Left lobe of liver (tissue), 2 donors: Measurements from ENCODE around the gene EPSTI1. TPM values are rescaled to one million over a fixed set of nuclear protein-coding genes. Genes with fewer than 3 reads are reported as not detected.
"Not testable (repeated sequence)": the region's sequence is repeated elsewhere in the genome, so short reads cannot be mapped to it uniquely, and the experiment has no call there.

Source experiments
- ATAC-seq: fragments of 200-7000 bp; cut with Tn5 transposase; one replicate; pipeline ENCODE4 v1.9.1; 2020; ENCODE audit warnings: mild to moderate bottlenecking, moderate library complexity
- DNase-seq: peaks from one replicate; pipeline ENCODE4 v3.0.0-alpha.2; 2020; ENCODE audit warnings: low spot score
- total RNA-seq: library from RNA; stranded (reverse); gene quantifications from one replicate; pipeline ENCODE4 v1.2.1, GENCODE V29; 2021
- donor health status: DM: no; HTN: no; CAD: no; lungs with moderate emphysema.
- donor health status: DM: no; HTN: yes; CAD: no.

Gene EPSTI1
- total RNA-seq, 1 donor from 2014 or later: 2.1 TPM

DNA sequence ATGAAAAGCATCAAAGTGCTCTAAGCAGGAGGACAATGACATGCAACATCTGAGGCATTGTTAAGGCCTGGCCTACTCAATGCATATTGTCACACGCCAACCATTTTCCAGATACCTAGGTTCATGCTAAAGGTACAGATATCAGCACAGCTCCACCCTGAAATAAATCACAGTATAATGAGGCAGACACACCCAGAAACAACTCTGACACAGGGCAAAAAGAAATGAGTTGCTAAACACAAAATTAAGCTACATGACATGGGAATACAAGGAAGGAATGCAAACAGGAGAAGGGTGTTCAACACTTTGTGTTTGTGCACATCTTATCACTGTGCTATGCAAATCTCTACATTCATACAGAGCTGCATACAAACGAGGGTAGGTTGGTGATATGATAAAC, 86.5 kb downstream of the EPSTI1 start:
- ATAC-seq: no peak
- DNase-seq: no peak

DNA sequence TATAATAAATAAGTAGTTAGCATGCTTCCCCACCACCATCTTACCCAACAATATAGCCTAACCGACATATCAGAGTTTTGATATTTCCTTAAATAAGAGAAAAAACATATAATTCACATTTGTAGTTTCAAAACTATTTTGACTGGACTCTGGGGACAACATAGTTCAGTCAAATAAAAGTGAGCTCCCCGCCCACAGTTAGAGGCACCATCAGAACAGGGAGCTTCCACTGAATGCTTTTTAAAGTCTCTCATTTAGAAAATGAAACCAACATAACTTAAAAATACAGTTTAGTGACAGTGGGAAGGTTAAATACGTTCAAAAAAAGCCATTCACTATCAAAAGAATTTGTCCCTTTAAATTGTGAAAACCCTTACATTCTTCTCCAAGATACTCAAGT, 92.8 kb downstream of the EPSTI1 start:
- ATAC-seq: no peak
- DNase-seq: no peak

DNA sequence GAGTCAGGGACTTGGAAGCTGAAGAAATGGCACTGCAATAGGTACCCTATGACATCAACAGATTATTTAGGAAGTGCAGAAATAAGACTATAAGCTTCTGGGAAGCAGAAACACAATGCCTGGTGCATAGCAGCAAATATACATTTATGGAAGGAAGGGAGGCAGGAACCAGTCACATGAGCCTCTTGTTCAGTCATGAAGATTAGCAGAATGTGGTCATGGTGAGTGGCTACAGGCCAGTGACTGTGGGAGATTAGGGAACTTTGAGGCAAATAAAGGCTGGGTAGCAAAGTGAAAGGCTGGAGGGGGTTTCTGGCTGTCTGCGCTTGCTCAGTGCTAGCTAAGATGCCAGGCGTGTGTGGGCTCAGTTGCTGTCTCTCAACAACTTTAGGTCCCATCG, 96.3 kb downstream of the EPSTI1 start:
- DNase-seq (no peak), ATAC-seq (no peak)

DNA sequence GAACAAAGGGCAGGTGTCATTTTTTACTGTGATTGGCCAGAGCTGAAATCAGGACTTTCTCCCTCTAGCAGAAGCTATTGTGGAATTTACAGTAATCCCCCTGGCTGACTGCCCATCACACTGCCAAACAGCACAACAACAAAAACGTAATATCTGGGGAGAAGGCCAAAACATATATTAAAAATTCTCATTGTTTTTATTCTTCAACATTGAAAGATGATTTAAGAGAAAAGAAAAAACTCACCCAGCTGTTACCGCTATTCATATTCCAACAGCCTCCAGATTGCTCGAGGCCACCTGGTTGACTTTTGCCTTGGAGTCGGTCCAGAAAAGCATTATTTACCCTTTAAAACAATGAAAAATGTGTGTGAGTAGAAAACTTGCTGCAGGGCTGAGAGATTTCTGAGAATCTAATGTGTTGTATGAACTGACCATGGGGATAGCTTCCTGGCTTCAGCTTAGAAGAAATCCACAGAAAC, 97.2 kb downstream of the EPSTI1 start:
- DNase-seq (no peak), ATAC-seq (no peak)

DNA sequence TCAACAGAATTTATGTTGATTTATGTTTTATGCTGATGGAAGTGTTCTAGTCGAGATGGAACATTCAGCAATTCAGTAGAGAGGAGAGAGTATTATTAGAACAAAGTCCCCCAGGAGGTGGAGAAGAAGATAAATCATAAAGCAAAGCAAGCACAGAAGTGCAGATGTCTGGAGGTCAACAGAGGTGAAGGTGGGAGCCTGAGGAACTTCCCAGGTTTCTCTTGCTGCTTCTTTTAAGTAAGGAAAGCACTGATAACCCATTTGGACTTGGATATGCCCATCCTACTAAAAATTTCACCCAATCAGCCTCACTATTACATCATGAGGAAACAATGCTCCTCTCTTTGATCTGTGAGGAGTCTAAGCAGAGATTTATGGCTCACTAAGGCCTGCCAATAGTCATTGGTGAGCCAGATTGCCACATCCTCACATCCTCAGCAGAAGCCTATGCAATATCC, 98.8 kb downstream of the EPSTI1 start:
- no peak for ATAC-seq
- DNase-seq: no peak

DNA sequence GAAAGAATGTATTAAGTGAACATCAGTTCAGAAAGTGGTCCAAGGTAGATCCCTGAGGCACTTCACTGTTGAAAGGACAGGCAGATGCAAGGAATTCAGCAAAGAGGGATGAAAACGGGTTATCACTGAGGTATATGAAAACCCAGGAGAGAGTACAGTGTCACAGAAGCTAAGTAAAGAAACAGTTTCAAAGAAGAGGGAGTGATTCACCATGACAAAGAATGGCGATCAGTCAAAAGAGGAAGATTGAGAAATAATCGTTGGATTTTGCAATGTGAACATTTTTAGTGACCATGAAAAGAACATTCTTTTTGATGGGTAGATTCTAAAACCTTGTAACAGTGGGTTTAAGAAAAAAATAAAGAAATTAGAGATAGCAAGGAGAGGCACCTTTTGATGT, 99.3 kb downstream of the EPSTI1 start:
- no peak for ATAC-seq
- no peak for DNase-seq

DNA sequence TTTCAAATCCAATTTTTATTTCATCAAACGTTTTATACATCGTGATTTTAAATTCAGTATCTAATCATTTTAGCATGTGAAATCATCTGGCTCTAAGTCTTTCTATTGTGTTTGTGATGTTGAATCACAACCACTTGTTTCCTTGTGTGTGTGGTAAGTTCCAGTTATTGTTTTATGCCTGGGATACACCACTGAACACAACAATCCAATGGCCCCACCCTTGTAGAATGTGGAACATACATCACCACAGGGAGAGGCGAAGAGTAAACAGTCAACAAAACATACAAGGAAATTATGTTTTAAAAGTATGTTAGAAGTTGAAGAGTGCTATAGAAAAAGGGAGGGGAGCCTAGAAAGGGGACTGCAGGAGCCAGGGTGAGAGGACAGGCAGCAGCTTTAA, 100.5 kb downstream of the EPSTI1 start:
- DNase-seq (no peak), ATAC-seq (no peak)

DNA sequence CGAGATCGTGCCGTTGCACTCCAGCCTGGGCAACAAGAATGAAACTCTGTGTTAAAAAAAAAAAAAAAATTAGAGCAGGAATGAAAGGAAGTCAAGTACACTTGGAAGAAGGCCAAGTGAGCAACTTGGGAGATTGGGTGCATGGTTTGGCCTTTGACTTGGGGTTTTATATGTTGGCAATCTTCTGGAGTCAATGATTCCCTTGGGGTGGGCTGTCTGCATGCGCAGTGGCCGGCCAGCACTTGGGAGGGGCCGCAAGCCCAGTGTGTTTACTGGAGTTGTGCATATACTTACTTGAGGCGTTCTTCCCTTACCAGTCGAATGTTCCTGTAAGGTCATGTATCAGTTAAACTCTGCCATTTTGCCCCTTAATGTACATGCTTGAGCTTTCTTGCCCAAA, 106.7 kb downstream of the EPSTI1 start:
- no peak for DNase-seq
- ATAC-seq: no peak

DNA sequence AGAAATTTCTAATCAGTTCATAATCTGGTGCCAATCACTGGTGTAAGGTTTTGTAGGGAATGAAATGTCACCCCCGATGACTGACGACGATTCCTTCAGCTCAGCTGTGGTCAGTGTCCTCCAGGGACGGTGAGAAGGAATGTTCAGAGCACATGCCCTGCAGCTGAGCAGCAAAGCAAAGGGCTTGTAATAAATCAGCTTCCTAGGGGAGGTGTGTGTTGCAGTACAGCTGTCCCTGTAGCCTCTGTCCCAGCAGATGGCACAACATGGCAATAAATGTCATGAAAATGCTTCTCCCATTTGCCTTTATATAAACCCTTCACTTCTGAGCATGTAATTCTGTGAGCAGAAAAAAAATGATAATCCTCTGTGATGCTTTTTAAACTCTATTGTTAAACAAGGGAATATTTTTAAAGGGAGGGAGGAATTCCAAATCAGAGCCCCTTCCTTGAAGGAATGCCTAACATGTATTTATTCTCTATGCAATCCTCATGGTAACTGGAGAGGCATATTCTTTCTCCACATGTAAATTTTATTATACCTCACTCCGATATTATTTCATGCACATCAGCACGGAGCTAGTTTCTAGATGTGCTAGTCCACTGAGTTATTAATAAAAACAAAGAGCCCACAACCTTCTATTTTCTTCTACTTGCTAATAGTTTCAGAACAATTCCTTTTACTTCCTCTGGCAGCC, 108.1 kb downstream of the EPSTI1 start:
- ATAC-seq (peak; percentile 24), DNase-seq (no peak)

DNA sequence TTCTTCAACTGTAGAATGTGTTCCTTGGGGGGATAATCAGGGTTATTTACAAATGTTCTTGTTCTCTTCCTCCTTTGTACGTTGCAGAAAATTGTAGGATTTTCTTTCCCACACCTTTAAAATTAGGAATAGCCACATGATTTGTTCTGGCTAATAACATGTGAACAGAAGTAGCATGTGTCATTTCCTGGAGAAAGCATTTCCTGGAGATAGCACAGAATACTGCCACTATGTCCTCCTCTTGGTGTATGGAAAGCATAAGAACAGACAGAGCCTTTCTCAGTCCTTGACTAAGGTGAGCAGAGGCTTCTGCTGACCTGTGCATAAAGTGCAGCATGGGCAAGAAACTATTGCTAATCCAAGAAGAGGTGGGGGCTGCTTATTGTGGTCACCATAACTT, 108.9 kb downstream of the EPSTI1 start:
- ATAC-seq: no peak

DNA sequence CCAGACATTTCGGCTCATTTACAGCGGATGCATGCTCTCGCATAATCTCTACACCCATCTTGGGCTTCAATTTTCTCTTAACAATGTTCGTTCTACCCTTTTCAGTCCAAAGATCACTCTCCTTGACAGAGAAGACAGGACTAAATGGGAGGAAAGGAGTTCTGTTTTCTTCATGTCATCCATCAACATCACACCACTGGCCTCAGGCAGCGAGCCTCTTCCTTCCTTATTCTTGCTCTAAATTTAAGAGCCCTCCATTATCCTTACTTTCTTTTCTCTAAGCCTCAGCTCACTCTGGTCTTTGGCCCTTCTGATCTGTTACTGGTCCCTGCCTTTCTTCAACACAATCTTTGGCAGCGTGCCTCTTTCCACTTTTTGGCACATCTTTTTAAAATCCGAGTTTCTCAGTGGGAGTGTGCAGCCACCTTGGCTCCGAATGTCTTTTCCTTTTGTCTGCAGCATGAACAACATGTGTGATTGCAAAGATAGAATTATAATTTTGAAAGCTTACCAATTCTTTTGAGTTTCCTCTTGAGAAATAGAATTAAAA, 111.9 kb downstream of the EPSTI1 start:
- DNase-seq: no peak
- ATAC-seq: no peak

More for the DNA sequence above, 108.9 kb downstream of the EPSTI1 start:
- DNase-seq: no peak

GRCh38 chr13:42878721-42879120, 113.3 kb downstream of the EPSTI1 start:
- no peak for ATAC-seq
- no peak for DNase-seq

GRCh38 chr13:42876887-42877545, 115.0 kb downstream of the EPSTI1 start:
- ATAC-seq (no peak), DNase-seq (no peak)

DNA sequence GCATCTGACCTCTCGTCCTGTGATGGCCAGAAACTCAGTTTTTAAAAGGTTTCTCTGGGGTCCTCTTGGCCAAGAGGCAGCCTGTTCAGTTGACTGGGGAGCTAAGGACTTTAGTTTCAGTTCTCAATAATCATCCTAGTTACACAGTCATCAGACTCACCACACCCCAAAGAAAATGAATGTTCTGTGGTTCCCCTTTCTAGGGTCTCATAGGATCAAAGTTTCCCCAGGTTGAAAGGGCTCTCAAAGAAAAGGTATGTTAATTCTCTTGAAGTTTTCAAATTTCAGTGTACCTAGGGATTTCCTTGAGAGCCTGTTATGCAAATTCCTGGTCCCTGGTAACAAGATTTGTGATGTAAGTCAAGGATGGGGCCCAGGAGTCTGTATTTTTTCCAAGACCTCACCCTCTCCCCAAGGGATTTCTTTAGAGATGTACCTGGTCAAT, 115.7 kb downstream of the EPSTI1 start:
- no peak for DNase-seq
- no peak for ATAC-seq

DNA sequence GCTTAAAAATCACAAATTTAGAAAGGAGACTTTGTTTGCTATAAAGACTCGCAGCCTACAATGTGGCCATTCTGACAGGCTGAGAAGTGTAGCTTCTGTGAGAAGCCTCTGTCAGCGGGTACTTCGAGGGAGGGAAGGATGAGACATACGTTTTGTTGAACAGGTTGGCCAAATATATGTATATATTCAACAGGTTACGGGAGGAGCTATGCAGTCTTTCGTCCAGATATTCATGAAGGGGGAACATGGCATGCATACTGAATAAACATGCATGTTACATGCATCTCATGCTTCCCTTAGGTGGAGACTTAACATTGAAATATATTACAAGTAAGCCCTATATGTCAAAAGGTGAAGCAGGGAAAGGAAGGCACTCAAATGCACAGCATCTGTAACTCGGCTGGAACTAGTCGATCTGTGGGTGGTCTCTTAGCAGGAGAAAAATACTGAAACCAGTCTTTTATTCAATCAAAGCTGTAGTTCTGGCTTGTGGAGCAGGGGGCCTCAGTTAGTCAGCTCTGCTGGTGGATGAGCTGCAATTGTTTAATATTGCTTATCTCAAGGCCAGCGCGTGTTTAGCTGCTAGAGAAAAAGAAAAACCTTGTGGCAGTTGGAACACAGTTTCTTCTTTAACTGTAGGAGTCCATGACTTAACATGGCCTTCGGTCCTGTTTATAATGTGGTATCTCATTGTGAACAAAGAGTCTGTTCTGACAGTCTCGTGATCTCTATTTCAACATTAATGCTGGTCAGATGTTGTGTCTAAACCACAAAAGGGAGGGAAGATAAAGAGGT, 116.4 kb downstream of the EPSTI1 start:
- no peak for ATAC-seq
- no peak for DNase-seq

- DNase-seq (no peak), ATAC-seq (no peak)
These were observed 117.8 kb downstream of the EPSTI1 start for GRCh38 chr13:42874221-42874620.

- ATAC-seq: no peak
These were observed 119.0 kb downstream of the EPSTI1 start for GRCh38 chr13:42873081-42873480.

DNA sequence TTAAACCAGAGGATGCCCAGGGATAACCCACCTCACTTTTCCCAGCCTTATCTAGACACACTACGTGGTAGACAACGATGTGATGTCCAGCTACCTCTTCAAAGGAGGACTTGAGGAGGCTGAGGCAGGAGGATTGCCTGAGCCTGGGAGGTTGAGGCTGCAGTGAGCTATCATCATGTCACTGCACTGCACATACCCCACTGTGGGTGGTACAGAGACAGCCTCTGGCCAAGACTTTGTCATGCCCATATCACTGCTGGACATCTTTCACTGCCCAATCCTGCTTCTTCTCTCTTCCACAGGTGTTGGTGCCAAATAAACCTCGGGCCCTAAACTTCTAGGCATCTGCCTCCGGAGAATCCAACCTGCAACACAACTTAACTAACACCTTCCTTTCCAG, 124.8 kb downstream of the EPSTI1 start:
- ATAC-seq (no peak), DNase-seq (no peak)

More at GRCh38 chr13:42873081-42873480, 119.0 kb downstream of the EPSTI1 start:
- DNase-seq: no peak

DNA sequence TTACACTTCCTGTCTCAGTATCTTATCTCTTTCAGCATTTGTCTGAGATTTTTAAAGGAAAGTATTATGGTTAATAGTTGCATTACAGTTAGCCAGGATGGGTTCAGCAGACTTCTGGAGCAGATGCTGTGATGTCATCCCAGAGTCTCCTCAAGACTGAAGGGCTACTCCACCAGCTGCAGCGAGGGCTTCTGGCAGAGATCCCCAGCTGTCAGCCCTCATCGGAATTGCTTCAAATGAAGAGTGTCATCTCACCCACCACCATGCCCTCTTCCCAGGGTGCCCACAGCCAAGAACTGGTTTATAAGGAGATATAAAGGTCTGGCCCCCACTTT, 126.3 kb downstream of the EPSTI1 start:
- no peak for DNase-seq
- ATAC-seq: no peak

DNA sequence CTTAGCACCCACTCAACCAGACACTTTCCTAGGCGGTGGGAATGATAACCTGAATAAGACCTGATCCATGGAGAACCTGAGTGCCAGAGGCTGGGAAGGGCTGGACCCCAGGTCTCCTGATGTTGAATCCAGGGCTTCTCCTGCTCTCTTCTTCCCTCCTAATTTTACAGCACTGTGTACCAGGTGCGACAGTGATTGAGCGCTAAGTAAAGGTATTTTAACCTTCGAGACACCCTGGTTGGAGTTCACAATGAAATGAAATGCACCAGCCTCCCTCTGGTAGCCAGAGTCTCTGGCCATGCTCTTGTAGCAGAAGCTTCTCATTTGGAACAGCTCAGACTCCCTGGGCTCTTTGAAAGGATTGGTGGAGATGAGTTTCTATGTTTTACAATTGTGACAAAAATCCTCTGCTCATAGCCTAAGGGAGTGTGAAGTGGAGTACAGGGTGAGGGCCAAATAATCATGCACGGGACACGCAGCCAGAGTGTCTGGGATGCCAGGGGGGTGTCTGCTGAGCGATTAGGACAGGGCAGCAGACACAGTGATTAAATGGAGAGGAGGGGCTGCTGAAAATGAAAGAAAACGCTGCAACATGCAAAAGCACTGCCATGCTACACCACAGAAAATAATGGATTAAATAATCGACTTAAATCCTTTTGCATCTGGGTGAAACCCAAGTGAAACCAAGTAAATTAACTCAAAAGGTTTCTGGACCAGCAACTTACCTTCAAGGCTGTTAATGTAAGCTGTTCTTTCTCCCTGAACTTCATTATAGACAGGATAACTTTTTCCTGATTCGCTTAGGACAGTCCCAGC, 126.9 kb downstream of the EPSTI1 start:
- DNase-seq (no peak), ATAC-seq (no peak)

- not testable (repeated sequence) for DNase-seq, ATAC-seq
These were observed 129.7 kb downstream of the EPSTI1 start for GRCh38 chr13:42862370-42862769.
